Neural cell (in vitro differentiated cells): ENCODE measurements around the gene TFDP1.

Experiments used
- CTCF ChIP-seq: fragments of 450-650 bp; IDR thresholded peaks from 2 replicates; pipeline ENCODE4 v1.5.1; 2014; ENCODE audit warnings: antibody characterized with exemption, mild to moderate bottlenecking, moderate library complexity; ENCODE audit not compliant: poor library complexity, severe bottlenecking
- EP300 ChIP-seq: fragments of 450-650 bp; conservative IDR thresholded peaks from 2 replicates; pipeline ENCODE4 v1.6.1; 2014; ENCODE audit warnings: antibody characterized with exemption, mild to moderate bottlenecking, moderate library complexity; ENCODE audit not compliant: poor library complexity, severe bottlenecking
- MXI1 ChIP-seq: fragments of 450-650 bp; conservative IDR thresholded peaks from 2 replicates; pipeline ENCODE4 v1.6.1; 2014; ENCODE audit warnings: antibody characterized with exemption, mild to moderate bottlenecking; ENCODE audit not compliant: poor library complexity, severe bottlenecking

- no peak for TF ChIP-seq MXI1
- no peak for TF ChIP-seq EP300
- no peak for TF ChIP-seq CTCF
These were observed 81.2 kb downstream of the TFDP1 start for GRCh38 chr13:113665597-113666328.
